HG03558 (cell line): ENCODE measurements around the gene LRMDA.

ENCODE experiments used
- ATAC-seq: cut with Tn5 transposase; IDR thresholded peaks from one replicate; pipeline ENCODE4 v1.9.1; 2021; ENCODE audit warnings: moderate number of reproducible peaks; ENCODE audit not compliant: unreplicated experiment; ENCODE audit errors: extremely low read depth

The LRMDA gene

DNA sequence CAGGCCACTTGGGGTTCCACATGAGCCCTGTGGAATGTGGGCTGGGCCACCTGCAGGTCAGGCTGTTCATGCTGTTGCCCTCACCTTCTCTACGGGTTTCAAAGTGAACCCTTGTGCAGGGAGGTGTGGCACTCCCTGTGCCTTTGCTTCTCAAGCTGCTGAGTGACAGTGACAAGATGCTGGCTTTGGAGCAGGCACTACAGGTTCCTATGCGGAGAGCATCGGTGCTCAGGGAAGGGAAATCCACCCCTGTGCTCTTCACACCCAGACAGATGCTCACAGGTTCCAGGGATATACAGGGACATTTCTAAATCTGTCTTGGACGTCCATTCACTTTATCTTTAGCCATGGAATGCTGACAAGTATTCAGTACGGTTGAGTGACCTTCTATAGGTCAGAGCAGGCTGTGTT is 1005.0 kb downstream of the LRMDA start:
- no peak for ATAC-seq

DNA sequence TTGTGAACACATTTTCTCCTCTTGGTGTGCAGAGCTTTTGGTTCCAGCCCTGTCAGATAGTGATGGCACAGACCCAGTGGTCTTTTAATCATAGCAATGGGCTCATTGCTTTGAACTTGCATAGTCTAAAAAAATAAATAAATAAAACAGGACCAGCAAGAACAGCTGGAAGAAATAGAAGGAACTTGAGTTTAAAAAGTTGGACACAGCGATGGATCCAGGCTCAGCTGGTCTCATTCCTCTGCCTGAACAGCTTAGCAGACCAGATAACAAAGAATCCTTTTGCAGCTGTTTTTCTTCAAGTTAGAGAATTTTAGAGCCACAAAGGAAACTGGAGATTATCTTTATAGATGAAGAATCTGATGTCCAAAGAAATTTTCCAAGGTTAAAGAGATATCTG is 1005.6 kb downstream of the LRMDA start:
- no peak for ATAC-seq

DNA sequence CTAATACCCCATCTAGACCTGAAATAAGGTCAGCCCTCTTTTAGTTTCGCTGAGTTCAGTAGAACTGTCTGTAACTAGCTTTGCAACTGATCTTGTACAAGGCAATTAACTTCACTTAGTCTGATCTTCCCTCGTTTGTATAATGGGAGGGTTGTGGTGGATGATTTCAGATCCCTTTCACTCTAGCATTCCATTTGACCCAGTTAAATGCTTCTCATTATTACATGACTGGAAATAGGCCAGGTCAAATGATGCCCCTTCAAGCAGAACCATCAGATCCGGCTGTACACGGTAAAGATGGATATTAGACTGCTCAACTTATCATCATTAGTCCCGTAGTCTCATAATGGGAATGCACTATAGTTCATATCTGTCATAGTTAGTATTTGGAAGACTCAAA is 1009.0 kb downstream of the LRMDA start:
- no peak for ATAC-seq

DNA sequence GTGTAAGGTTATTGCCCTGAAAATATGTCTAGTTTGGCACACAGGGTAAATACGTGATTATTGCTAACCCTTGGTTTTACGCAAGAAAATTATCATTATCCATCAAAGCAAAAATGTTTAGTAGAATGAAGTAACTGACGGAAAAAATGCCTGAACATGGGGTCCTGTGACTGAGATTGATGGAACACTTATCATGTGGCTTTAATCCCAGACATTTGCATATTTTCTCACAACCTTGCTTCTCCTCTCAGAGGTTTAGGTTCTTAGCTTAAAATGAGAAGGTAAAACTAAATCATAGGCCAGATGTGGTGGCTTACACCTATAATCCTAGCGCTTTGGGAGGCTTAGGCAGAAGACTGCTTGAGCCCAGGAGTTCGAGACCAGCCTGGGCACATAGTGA is 1010.7 kb downstream of the LRMDA start:
- no peak for ATAC-seq

DNA sequence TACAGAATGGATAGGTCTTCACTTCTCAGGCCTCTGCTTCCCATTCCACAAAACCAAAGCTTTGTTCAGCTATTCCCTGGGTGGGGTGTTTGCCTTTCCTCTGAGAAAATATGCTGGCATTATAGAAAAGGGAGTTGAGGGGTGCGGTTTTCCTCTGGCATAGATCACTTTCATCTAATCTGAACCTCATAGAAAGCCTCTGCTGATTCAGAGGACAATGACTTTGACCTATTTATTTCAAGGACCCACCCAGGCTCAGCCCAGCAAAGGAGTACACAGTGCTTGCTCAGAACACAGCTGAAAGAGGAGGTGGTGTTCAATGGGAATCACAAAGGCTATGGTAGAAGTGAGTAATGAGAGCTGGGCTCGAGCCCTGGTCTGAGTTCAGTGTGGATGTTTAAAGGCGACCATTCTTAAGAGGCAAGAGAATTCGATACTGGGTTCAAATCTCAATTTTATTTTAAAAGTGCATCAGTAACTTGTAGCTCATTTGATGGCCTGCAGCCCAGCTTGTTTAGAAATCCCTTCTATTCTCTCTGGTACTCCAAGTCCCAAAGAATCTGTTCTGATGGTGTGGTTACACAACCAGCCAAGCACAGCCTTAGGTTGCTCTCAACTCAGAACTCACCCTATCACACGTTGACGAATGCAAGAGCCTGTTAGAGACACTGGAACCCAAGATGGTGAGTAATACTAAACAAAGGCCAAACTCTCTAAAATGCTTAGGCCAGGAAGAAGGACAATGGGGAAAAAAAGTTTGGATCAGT is 1012.8 kb downstream of the LRMDA start:
- ATAC-seq: no peak

DNA sequence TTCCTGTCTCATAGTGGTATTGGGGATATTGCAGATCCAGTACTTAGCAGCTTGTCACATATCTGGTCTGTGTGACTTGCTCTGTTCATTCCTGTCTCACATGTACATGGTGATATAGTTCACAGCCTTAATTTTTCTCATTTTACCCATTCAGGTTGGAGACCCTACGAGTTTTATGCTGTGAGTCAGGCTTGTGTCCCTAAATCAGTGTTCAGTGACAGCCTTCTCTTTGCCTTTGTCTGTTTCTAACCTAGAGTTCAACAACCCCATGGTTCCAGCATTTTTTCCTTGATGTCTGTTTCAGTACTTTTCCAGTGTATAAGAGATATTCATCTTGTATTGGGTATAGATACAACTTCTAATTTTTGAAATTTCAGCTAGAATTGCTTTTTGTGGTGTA is 1016.2 kb downstream of the LRMDA start:
- ATAC-seq: no peak

DNA sequence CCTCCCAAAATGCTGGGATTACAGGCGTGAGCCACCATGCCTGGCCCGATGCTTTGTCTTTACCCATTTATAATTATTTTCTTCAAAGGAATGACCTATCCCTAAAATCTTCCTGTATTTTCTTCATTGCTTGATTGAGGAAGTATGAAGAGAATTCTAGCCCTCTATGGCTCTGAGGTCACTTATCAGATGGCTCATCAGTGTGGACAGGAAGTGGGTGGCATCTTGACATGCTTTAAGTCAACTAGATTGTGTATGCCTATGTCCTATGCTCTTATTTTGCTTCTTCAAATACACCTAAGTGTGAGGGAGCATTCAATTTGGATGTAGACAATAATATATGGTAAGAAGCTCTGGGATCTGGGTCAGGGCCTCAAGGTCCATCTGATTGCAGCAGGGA is 1020.5 kb downstream of the LRMDA start:
- no peak for ATAC-seq

DNA sequence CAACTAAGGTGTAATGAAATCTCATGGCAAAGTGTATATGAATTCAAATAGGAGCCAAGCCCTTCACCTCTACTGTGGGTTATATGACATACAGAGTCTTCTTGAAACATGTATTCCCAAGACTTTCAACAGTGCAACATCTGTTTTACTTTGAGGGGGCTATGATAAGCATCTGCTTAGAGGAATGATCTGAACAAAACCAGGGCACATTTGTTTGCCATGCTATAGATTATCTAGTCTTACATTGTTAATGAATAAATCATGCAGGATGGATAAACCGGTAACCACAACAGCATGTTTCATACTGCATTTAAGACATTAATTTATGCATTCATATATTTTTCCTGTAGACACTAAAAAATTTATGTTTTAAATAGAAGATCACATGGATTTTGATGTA is 1021.9 kb downstream of the LRMDA start:
- no peak for ATAC-seq

DNA sequence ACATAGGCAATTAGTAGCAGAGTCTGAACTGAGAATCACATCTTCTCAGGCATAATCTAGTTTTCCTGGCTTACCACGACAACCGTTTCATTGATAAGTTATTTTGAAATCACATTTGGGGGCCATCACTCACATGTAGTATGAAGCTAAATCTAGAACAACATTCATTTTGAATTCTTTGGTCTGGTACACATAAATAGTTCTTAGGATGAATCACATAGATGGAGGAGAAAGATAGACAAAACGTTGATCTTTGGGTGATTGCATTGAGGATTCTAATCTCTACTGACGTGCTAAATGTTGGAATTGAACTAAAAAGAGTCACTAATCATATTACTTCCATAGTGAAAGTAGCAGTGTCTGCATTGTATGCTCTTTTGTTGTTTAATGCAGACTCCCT is 1022.6 kb downstream of the LRMDA start:
- ATAC-seq: no peak

DNA sequence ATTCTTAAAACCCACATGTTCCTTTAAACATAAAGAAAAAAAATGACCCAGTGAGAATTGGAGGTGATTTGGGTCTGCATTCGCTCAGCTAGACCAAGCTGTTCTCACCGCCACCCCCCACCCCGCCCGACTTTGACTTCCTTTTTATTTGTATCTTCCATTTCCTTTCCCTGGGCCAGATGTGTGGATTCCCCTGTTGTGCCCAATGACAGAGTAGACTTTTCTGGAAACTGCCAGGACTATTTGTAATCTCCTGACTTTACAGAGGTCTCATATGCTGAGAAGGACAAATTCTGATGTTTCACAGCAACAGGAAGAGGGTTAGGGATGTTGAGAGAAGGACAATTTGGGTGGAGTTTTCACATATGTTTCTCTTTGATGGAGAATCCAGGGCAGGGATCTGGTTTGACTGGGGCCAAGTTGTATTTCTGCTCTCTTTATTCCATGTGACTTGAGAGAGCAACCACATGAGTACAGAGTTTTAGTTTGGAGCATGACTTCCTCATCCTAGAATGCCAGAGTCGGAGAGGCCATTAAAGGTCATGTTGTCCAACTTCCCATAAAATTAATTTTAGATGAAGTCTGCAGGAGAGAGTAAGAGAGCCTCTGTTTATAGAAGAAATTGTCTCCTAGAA is 1023.2 kb downstream of the LRMDA start:
- ATAC-seq: no peak

DNA sequence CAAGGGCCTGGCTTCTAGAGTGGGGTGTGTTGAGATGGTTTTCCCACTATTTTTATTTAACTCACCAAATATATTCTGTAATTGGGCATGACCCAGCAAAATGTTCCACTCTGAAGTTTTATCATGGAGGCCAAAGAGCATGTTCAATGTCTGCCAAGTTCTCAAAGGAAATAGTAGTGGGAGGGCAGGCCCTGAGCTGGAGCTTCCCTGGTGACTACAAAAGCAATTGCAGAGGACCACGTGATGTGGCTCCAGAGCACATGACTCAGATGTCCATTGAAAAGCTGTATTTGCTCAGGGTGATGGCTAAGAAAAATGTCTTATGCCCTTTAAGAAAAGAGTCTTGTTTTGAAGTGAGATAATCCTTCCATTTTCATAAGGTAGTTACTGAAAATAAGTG is 1024.8 kb downstream of the LRMDA start:
- ATAC-seq: no peak

DNA sequence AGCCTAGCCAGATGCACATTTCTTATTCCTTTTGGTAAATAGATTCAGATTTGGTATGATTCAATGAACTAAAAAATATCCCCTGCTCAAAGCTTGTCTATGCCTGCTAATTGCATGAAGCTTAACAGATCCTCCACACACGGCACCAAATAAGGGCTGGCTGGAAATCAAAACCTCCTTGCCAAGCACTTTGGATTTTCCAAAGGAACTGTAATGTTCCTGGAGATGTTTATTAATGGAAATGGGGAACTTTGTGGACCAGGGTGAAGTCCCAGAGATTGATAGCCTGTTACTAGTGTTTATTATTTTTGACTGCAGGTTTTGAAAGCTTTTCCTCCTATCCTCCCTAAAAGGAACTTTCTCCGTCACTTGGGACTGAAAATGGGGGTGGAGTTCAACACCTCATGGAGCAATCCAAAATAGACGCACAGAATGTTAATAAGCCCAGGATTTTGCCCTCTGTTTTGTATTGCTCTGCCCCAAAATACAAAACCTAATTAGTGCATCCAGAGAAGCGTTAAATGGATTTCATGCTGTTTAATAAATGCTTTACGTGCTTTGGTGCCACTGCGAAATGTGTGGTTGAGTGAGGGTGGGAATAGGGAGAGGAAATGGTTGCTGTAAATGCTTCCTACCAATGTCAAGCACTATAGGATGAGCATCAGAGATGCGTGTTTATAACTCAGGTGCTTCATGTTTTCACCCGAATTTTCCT is 1027.7 kb downstream of the LRMDA start:
- no peak for ATAC-seq

DNA sequence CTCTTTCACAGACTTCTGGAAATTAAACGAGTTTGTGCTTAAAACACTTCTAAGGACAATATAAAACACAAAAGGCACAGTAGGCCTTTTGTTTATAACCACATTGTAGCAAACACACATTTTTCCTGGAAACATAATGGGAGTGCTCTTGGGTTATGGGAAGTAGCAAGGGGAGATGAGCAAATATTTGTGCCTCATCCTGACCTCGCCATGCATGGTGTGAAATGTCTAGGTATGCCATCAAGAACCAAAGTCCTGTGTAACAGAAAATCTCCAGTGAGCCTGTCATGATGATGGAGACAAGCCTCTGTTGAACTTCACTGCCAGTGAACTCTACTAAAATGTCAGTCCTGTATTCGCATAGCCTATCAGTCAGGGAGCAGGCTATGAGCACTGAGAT is 1029.6 kb downstream of the LRMDA start:
- no peak for ATAC-seq

DNA sequence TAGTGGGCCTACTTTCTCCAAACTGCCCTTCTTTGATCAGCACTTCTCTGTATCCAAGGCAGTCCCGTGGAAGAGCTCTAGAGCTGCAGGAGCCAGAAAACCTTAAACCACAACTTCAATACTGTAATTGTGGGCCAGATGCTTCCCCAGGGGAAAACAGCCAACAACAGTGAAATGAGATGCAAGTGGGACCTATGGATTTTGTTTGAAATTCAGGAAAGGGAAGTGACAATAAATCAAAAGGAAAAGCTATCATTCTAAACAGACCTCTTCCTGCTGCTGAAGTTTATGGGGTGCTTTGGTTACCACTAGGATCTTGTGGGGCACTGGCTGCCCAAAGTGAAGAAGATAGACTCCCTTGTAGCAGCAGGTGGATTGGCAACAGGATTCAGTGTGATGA is 1031.7 kb downstream of the LRMDA start:
- no peak for ATAC-seq

DNA sequence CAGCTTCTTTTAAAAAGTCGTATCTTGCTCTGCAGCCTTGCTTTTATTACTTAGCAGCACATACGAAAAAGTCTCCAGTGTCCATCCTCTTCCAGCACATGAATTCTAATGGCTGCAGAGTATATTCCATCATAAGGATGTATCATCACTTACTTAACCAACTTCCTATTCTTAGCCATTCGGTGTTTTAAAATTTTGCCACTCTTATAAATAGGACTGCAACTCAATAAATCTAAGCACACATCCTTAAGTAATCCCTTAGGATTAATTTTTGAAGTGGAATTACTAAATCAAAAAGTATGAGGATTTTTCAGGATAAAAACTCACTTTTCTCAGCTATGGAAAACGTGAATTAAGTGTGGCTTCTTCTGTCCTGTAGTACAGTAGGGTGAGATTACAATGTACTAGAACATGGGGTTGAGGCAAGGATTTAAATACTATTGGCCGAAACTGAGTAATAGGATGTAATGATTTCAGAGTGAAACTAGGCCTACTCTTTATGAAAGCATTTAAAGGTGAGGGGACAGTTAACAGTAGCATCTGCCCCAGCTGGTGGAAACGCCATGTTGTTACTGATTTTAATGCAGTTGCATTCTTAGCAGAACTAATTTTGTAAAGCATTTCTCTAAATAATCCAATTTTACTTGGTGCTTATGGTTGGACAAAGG is 1035.5 kb downstream of the LRMDA start:
- no peak for ATAC-seq

DNA sequence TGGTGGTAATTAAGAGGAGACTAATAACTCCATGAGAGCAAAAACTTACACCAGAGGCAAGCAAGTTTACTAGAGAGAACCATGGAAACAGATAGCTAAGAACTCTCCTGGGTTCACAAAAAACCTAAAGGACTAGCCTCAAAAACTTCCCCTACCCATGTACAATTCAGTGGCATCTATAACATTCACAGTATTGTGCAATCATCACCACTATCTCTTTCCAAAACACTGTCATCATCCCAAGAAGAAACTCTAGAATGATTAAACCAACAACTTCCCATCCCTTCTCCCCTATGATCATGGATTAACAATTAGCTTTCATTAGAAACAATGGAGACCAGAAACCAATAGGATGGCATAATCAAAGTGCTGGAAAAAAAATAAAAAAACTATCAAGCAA is 1038.3 kb downstream of the LRMDA start:
- no peak for ATAC-seq

DNA sequence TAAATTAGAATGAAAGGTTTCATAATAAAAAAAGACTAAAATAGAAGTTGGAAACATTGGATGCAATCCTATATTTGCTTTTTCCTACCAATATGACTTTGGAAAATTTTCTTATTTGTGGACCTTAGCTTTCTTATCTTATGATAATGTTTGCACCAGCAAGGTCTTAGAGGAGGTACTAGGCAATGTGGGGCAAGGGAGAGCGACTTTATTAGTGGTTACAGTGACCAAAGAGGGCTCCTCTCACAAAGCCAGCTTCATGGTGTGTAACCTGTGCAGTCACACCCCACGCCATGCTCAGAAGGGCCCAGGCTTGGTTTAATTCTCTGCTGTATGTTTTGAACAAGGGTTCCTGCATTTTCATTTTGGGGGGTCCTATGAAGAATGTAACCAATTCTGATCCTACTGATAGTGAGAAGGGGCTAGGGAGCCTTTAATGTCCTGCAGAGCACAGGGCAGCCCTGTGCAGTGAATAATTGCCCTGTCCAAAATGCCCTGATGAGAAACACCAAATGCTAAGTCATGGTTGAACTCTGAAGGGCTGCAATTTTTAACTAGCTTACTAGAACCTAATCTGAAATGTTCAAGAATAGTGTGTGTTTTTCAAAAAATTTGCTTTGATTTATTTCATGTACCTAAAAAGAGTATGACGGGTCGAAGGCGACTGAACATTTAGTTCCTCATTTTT is 1047.8 kb downstream of the LRMDA start:
- no peak for ATAC-seq

DNA sequence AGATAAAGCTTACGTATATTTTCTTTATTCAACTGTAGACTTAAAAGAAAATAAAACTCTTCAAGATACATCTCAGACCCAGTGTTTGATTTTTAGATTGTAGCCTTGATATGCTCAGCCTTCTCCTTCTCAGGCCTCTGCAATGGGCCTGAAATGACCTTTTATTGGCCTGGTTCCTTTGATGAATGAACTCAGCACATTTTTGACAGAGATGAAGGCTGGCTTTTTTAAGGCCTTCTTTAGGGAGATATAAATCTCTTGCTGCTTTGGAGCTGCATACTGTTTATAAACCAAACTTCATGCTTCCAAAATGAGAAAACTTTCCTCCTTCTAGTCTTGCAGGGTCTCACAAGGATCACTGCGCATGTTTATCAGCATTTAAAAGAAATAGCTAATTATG is 1049.8 kb downstream of the LRMDA start:
- ATAC-seq: no peak

DNA sequence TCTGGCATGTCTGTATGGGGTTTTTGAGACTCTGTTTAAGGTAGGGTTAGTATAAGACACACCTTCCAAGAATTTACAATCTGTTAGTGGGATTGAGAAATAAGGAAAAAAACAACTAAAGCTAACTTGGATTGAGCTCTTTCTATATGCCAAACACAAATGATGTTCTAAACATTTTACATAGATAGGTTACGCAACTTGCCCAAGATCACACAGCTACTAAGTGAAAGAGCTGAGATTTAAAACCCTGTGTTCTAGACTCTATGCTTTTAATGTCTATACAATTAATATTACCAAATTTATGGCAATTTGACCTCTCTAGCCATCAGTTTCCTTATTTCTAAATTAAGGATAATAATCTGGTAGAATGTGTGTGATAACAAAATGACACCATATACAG is 1056.2 kb downstream of the LRMDA start:
- no peak for ATAC-seq

DNA sequence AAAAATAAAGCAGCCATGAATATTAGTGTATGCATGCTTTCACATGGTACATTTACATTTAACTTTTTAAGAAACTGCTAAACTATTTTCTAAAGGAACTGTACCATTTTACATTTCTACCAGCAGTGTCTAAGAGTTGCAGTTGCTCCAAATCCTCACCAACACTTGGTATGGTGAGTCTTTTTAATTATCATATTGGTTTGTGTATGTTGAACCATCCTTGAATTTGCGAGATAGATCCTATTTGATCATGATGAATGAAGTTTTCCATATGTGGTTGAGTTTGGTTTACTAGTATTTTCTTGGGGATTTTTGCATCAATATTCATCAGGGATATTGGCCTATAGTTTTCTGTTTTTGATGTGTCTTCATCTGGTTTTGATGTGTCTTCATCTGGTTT is 1057.2 kb downstream of the LRMDA start:
- ATAC-seq: no peak
